ENCODE results near the gene KLF6. TPM values are rescaled to one million over a fixed set of nuclear protein-coding genes. Genes with fewer than 3 reads are reported as not detected.

The KLF6 gene
- total RNA-seq, 1 donor from 2014 or later, result 171 TPM

- no peak for DNase-seq (ENCODE audit: low spot score)
Measured at GRCh38 chr10:3729397-3729976, 55.5 kb downstream of the KLF6 start.

GRCh38 chr10:3728563-3728962 lies 56.4 kb downstream of the KLF6 start:
- no peak for DNase-seq (ENCODE audit: low spot score)

GRCh38 chr10:3727268-3727667 lies 57.7 kb downstream of the KLF6 start:
- no peak for DNase-seq (ENCODE audit: low spot score)

Measured in umbilical cord (tissue), 2 donors.